MG63 (cell line): Measurements from ENCODE around the gene PIGQ. TPM values are rescaled to one million over a fixed set of nuclear protein-coding genes. Genes with fewer than 3 reads are reported as not detected.

Experiments used
- DNase-seq: peaks from one replicate; pipeline ENCODE4 v3.0.0-alpha.2; 2020
- H3K27me3 ChIP-seq: fragments of 250-450 bp; sonication (Bioruptor Pico); 2 replicates; pipeline ENCODE4 v1.5.1; 2020; ENCODE audit warnings: mild to moderate bottlenecking, moderate library complexity
- H3K36me3 ChIP-seq: fragments of 250-450 bp; sonication (Bioruptor Pico); 2 replicates; pipeline ENCODE4 v1.5.1; 2020; ENCODE audit warnings: mild to moderate bottlenecking, moderate library complexity
- H3K4me3 ChIP-seq: fragments of 250-450 bp; sonication (Bioruptor Pico); 2 replicates; pipeline ENCODE4 v1.5.1; 2020; ENCODE audit warnings: mild to moderate bottlenecking, moderate library complexity
- H3K9me3 ChIP-seq: fragments of 250-450 bp; sonication (Bioruptor Pico); 2 replicates; pipeline ENCODE4 v1.5.1; 2020; ENCODE audit warnings: mild to moderate bottlenecking, moderate library complexity
- total RNA-seq: library from RNA; depleted of rRNA; stranded (reverse); fragments of >200 nt; shearing (Covaris generic); gene quantifications from 2 replicates; pipeline ENCODE4 v1.2.3, GENCODE V29; 2014; ENCODE audit warnings: low replicate concordance; rRNA removed

Gene PIGQ
- 13.1 and 31.7 TPM in 2 replicates for total RNA-seq

- H3K36me3 ChIP-seq = peaks cover 20% of the 10 kb centered on the region
- no peaks in the 10 kb centered on the region for H3K9me3 ChIP-seq
- H3K27me3 ChIP-seq = no peaks in the 10 kb centered on the region
- peak; percentile 78 for DNase-seq
- H3K4me3 ChIP-seq = peak within 1 kb of the TSS; percentile 76
These were observed at the start of gene PIGQ for GRCh38 chr16:569445-570254. Gene PIGQ, plus strand, starts transcription at chr16:569968. Its CDS starts 4,107 bp downstream, at chr16:574075.

GRCh38 chr16:520847-521246 lies 48.9 kb upstream of the PIGQ start:
- H3K27me3 ChIP-seq = no peaks in the 10 kb centered on the region
- DNase-seq = no peak
- peaks cover 49% of the 10 kb centered on the region for H3K36me3 ChIP-seq
- no peaks in the 10 kb centered on the region for H3K9me3 ChIP-seq
- H3K4me3 ChIP-seq = no peak overlapping the region

GRCh38 chr16:521381-522210 lies 48.2 kb upstream of the PIGQ start:
- Histone ChIP-seq H3K27me3 (no peaks in the 10 kb centered on the region), H3K36me3 (peaks cover 42% of the 10 kb centered on the region), H3K9me3 (no peaks in the 10 kb centered on the region), H3K4me3 (no peak overlapping the region)
- no peak for DNase-seq

- DNase-seq = no peak
- H3K9me3 ChIP-seq = no peaks in the 10 kb centered on the region
- peaks cover 36% of the 10 kb centered on the region for H3K36me3 ChIP-seq
- H3K27me3 ChIP-seq = no peaks in the 10 kb centered on the region
- no peak overlapping the region for H3K4me3 ChIP-seq
These were observed 47.3 kb upstream of the PIGQ start for GRCh38 chr16:522320-523096.

- peaks cover 37% of the 10 kb centered on the region for H3K36me3 ChIP-seq
- no peaks in the 10 kb centered on the region for H3K9me3 ChIP-seq
- no peaks in the 10 kb centered on the region for H3K27me3 ChIP-seq
- no peak overlapping the region for H3K4me3 ChIP-seq
- DNase-seq = no peak
These were observed 46.5 kb upstream of the PIGQ start for GRCh38 chr16:523097-523741.

GRCh38 chr16:524274-525040 lies 45.3 kb upstream of the PIGQ start:
- peaks cover 42% of the 10 kb centered on the region for H3K36me3 ChIP-seq
- no peaks in the 10 kb centered on the region for H3K9me3 ChIP-seq
- H3K27me3 ChIP-seq = no peaks in the 10 kb centered on the region
- DNase-seq = peak; percentile 34
- H3K4me3 ChIP-seq = no peak overlapping the region

- no peak overlapping the region for H3K4me3 ChIP-seq
- no peaks in the 10 kb centered on the region for H3K27me3 ChIP-seq
- DNase-seq = no peak
- no peaks in the 10 kb centered on the region for H3K9me3 ChIP-seq
- peaks cover 43% of the 10 kb centered on the region for H3K36me3 ChIP-seq
These were observed 44.6 kb upstream of the PIGQ start for GRCh38 chr16:525123-525519.

GRCh38 chr16:525520-526180 lies 44.1 kb upstream of the PIGQ start:
- no peaks in the 10 kb centered on the region for H3K9me3 ChIP-seq
- H3K27me3 ChIP-seq = no peaks in the 10 kb centered on the region
- peaks cover 45% of the 10 kb centered on the region for H3K36me3 ChIP-seq
- peak overlapping the region; percentile 85 for H3K4me3 ChIP-seq
- DNase-seq = peak; percentile 80

GRCh38 chr16:526181-527014 lies 43.4 kb upstream of the PIGQ start:
- H3K9me3 ChIP-seq = no peaks in the 10 kb centered on the region
- H3K27me3 ChIP-seq = no peaks in the 10 kb centered on the region
- peak overlapping the region; percentile 85 for H3K4me3 ChIP-seq
- H3K36me3 ChIP-seq = peaks cover 46% of the 10 kb centered on the region
- DNase-seq = peak; percentile 44

GRCh38 chr16:527015-527903 lies 42.5 kb upstream of the PIGQ start, which contains the start of gene CAPN15:
Gene CAPN15, plus strand, starts transcription at chr16:527712. Its CDS starts 19,127 bp downstream, at chr16:546839.
- no peaks in the 10 kb centered on the region for H3K27me3 ChIP-seq
- H3K9me3 ChIP-seq = no peaks in the 10 kb centered on the region
- peak; percentile 89 for DNase-seq
- H3K36me3 ChIP-seq = peaks cover 41% of the 10 kb centered on the region
- H3K4me3 ChIP-seq = peak within 1 kb of the TSS; percentile 85

GRCh38 chr16:528111-529011 lies 41.4 kb upstream of the PIGQ start:
- peak; percentile 81 for DNase-seq
- Histone ChIP-seq H3K27me3 (no peaks in the 10 kb centered on the region), H3K36me3 (peaks cover 43% of the 10 kb centered on the region), H3K4me3 (peak overlapping the region; percentile 83), H3K9me3 (no peaks in the 10 kb centered on the region)

- H3K9me3 ChIP-seq = no peaks in the 10 kb centered on the region
- H3K4me3 ChIP-seq = peak overlapping the region; percentile 83
- no peak for DNase-seq
- no peaks in the 10 kb centered on the region for H3K27me3 ChIP-seq
- H3K36me3 ChIP-seq = peaks cover 44% of the 10 kb centered on the region
These were observed 40.7 kb upstream of the PIGQ start for GRCh38 chr16:529012-529575.
